ENCODE results near the gene CORO1C.
A peak's percentile ranks its signal among the peaks of the same experiment; 100 is the strongest.

Gene CORO1C

DNA sequence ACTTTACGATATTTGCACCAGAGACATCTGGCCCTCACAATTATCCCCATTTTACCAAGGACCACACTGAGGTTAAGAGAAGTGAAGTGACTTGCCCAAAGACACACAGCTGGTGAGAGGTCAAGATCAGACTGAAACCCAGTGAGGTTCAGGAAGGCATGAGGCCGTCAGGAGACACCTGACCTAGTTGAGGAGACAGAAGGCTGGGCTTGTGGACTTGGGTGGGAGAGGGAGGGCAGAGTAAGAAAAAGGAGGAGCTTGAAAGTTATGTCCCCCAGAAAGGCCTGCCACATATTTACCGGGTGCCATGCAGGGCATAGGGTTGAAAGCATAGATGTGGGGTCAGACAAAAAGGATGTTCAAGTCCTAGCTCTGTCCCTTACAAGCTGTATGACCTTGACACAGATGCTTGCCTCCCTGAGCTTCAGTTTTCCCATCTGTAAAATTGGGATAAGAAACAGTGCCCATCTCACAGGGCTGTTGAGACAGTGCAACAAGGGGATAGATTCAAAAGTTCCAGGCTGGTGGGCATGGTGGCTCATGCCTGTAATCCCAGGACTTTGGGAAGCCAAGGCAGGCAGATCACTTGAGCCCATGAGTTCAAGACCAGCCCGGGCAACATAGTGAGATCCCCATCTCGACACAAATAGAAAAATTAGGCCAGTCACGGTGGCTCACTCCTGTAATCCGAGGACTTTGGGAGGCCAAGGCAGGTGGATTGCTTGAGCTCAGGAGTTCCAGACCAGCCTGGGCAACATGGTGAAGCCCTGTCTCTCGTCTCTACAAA lies 104.0 kb downstream of the CORO1C start:
- DNase-seq (ENCODE audit: low spot score): no peak
- H3K27ac ChIP-seq: peak overlapping the region; percentile 88; the same call in 1 of the 2 replicates
- ChIA-PET POLR2A (ENCODE audit: low non-redundant PET) (no interaction called here), CTCF (interaction anchor here (0.6 to 1.0 kb wide), 3 partner anchors 9 to 1268 kb away, joined by 3 to 4 read pairs (median 3); no protein-coding TSS in a partner anchor)
- TF ChIP-seq, protein P1, sequence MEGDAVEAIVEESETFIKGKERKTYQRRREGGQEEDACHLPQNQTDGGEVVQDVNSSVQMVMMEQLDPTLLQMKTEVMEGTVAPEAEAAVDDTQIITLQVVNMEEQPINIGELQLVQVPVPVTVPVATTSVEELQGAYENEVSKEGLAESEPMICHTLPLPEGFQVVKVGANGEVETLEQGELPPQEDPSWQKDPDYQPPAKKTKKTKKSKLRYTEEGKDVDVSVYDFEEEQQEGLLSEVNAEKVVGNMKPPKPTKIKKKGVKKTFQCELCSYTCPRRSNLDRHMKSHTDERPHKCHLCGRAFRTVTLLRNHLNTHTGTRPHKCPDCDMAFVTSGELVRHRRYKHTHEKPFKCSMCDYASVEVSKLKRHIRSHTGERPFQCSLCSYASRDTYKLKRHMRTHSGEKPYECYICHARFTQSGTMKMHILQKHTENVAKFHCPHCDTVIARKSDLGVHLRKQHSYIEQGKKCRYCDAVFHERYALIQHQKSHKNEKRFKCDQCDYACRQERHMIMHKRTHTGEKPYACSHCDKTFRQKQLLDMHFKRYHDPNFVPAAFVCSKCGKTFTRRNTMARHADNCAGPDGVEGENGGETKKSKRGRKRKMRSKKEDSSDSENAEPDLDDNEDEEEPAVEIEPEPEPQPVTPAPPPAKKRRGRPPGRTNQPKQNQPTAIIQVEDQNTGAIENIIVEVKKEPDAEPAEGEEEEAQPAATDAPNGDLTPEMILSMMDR (conservative IDR thresholded peaks at IDR 0.05; ENCODE audit: low read depth): no peak

DNA sequence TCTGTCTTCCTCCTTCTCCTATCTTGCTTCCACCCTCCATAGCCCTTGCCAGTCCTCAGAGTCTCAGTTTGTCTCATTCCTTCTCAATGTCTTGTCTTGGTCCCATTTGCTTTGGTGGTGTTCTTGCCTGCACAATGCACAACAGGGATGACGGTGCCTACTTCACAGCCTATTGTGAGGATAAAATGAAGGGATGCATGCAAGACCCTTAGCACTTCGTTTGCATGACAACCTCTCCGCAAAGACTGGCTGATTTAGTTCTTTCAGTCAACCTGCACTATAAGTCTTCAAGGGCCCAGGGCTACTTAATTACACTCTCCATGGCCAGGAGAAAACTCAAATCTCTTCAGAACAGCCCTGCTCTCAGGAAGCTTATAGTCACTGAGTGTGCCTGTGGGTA lies 106.1 kb downstream of the CORO1C start:
- ChIA-PET CTCF (no interaction called here), POLR2A (ENCODE audit: low non-redundant PET) (no interaction called here)
- no peak for DNase-seq (ENCODE audit: low spot score)
- H3K27ac ChIP-seq: no peak overlapping the region
- TF ChIP-seq, protein P1 (conservative IDR thresholded peaks at IDR 0.05; ENCODE audit: low read depth): no peak

DNA sequence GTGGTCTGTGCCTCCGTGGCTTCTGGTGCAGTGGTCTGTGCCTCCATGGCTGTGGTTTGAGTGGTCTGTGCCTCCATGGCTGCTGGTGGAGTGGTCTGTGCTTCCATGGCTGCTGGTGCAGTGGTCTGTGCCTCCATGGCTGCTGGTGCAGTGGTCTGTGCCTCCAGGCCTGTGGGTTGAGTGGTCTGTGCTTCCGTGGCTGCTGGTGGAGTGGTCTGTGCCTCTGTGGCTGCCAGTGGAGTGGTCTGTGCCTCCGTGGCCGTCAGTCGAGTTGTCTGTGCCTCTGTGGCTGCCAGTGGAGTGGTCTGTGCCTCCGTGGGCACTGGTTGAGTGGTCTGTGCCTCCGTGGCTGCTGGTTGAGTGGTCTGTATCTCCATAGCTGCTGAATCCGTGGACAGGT lies 107.7 kb downstream of the CORO1C start:
- ChIA-PET POLR2A (ENCODE audit: low non-redundant PET) (no interaction called here), CTCF (no interaction called here)
- DNase-seq (ENCODE audit: low spot score): no peak
- TF ChIP-seq, protein P1 (conservative IDR thresholded peaks at IDR 0.05; ENCODE audit: low read depth): no peak
- H3K27ac ChIP-seq: no peak overlapping the region

DNA sequence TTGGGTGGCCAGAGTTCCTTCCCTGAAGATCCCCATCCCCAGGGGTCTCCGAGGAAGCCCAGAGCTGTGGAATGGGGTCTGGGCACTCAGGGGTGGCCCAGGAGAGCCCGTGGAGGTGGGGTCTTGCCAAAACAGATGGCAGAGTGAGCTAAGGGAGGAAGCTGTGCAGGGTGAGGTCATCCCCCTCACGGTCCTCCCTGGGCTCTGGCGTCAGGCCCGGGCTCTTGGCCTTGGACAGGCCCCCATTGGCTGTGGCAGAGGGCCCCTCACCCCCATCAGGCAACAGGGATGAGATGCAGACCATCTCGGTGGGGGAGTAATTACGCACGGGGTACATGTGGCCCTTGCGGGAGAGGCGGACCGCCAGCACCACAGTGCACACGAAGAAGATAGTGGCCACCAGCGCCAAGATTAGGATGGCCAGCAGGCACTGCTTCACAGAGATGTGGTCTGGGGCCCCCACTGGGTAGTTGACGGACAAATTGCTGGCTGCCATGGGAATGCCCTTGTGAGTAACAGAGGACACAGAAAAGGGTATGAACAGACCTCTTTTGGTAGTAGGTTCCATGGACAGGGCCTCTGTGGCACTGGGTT lies 108.3 kb downstream of the CORO1C start:
- CTCF ChIA-PET: no interaction called here
- no peak overlapping the region for H3K27ac ChIP-seq
- DNase-seq (ENCODE audit: low spot score): no peak
- TF ChIP-seq, protein P1 (conservative IDR thresholded peaks at IDR 0.05; ENCODE audit: low read depth): no peak
- POLR2A ChIA-PET (ENCODE audit: low non-redundant PET): no interaction called here

DNA sequence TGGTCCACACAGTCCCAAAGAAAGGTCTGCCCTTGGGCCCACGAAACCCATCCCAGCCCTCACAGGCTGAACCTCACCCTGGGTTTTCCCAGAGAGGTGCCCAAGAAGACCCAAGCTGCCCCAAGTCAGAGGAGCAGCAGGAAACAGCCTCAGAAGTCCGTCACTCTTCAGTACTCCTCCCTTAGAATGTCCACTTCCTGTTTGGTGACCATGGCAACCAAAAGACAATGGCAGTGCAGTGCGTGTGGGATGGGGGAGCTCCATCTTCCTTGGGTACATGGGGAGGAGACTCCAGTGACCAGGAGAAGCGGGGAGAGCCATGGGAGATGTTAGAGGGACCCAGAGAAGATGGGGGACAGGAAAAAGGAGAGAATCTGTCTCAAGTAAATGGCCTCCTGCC lies 108.9 kb downstream of the CORO1C start:
- POLR2A ChIA-PET (ENCODE audit: low non-redundant PET): no interaction called here
- TF ChIP-seq, protein P1 (conservative IDR thresholded peaks at IDR 0.05; ENCODE audit: low read depth): no peak
- CTCF ChIA-PET: interaction anchor here (2.2 kb wide), 1 partner anchor 59 kb away, joined by 5 read pairs; no protein-coding TSS in a partner anchor
- DNase-seq (ENCODE audit: low spot score): no peak
- no peak overlapping the region for H3K27ac ChIP-seq

DNA sequence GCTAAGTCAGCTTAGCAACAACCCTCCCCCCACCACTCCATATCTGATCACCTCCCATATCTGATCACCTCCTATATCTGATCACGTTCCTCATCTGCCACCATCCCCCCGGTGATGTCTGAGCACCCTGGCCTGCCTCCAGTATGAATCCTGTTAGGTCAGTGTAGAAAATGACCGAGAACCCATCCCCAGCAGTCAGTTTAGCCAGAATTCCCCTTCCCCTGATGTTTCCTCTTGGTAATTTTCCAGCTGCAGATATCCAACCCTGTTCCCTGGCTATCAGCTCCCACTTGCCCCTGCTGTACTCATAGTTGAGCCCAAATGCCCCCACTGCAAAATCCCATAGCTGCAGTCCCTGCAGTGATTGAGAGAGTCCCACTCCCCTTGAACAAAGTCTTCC lies 110.2 kb downstream of the CORO1C start:
- no peak overlapping the region for H3K27ac ChIP-seq
- POLR2A ChIA-PET (ENCODE audit: low non-redundant PET): no interaction called here
- TF ChIP-seq, protein P1 (conservative IDR thresholded peaks at IDR 0.05; ENCODE audit: low read depth): no peak
- CTCF ChIA-PET: interaction anchor here (0.9 to 2.2 kb wide), 2 partner anchors 55 to 57 kb away, joined by 4 to 5 read pairs; no protein-coding TSS in a partner anchor
- DNase-seq (ENCODE audit: low spot score): no peak
